ENCODE data around the gene KNTC1. TPM values are rescaled to one million over a fixed set of nuclear protein-coding genes. Genes with fewer than 3 reads are reported as not detected.

The KNTC1 gene
- total RNA-seq, 4 donors from 2014 or later, result 13.2 to 18.3 (median 15.0) TPM

DNA sequence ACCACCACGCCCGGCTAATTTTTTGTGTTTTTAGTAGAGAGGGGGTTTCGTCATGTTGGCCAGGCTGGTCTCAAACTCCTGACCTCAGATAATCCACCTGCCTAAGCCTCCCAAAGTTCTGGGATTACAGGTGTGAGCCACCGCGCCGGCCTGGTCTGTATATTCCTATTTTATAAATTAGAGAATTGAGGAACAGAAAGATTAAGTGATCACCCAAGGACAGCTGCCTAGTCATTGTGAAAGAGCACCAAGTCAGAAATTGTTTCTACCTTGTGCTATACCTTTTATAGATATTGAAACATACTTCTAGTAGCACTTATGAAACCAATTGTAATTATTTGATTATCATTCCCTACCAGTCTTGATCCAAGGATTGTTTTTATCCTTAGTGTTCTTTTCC lies 1.9 kb downstream of the KNTC1 start:
- no peak for TF ChIP-seq CTCF (IDR thresholded peaks at IDR 0.05; ENCODE audit: low read depth)

GRCh38 chr12:122533856-122534255 lies 6.8 kb downstream of the KNTC1 start:
- no peak for TF ChIP-seq CTCF (IDR thresholded peaks at IDR 0.05; ENCODE audit: low read depth)

- TF ChIP-seq CTCF (IDR thresholded peaks at IDR 0.05; ENCODE audit: low read depth), result no peak
Observed at GRCh38 chr12:122537021-122537420, 10.0 kb downstream of the KNTC1 start.

DNA sequence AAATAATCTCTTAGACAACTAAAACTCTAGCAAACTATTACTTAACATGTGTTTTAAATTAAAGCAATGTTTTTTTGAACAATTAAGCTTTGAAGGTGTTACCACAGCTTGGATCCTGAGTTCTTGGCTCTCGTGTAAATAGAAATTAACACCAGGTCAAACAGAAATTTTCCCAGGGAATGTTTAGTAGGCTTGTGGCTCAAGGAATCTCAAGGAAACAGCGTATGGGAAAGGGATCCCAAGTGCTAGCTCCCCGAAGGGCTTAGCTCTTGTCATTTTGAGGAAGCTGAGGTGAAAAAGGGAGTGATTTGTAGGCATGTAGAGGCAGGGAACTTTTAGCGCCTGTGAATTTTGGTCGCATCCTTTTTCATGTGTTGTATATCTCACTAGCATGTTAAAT lies 11.4 kb downstream of the KNTC1 start:
- TF ChIP-seq CTCF (IDR thresholded peaks at IDR 0.05; ENCODE audit: low read depth), result no peak

DNA sequence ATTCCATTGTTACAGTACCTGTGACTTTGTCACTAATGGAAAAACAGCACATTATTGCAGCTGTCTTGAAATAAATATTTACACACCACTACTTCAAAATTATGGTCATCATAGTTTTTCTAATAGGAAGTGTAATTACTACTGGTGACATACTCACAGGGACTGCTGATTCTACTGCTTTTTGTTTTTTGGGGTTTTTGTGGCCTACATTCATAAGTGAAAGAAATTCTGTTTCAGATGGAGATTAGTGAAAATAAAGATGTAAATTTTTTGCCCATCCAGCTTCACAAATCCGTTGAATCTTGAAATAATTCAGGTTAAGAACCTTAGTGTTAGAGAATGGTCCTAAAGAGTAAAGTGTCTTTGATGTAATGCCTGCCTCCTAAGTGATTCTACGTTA lies 17.5 kb downstream of the KNTC1 start:
- TF ChIP-seq CTCF (IDR thresholded peaks at IDR 0.05; ENCODE audit: low read depth), result no peak

DNA sequence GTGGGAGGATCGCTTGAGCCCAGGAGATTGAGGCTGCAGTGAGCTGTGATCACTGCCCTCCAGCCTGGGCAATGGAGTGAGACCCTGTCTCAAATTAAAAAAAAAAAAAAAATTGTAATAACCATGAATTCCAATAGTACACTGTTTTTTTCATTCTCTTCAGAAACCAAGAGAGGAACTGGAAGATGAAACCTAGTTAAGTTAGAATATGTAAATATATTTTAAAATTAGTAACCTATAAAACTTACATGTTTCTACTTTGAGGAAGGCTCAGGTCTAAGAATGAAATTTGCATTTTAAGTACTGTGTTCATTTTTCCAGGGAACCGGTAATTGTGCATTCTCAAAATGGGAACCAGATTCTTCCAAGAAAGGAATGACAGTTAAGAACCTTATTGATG lies 18.8 kb downstream of the KNTC1 start:
- no peak for TF ChIP-seq CTCF (IDR thresholded peaks at IDR 0.05; ENCODE audit: low read depth)

DNA sequence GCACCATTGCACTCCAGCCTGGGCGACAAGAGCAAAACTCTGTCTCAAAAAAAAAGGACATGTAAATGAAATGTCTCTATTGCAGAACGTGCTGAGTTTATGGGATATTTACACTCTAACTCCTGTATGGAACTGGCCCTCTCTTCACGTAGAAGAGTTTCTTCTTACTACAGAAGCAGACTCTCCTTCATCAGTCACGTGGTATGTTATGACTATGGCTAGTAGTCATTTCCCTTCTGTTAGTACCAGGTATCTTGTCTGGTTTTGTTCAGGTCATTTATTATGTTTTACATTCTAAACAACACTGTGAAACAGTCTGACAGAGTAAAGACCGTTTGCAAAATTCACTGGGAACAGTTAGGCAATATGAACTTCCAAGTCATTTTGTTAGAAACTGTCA lies 20.3 kb downstream of the KNTC1 start:
- TF ChIP-seq CTCF (IDR thresholded peaks at IDR 0.05; ENCODE audit: low read depth), result no peak
